Activated naive CD4-positive, alpha-beta T cell treated with anti-CD3 and anti-CD28 coated beads, Interleukin-2, amount 50 U/mL, for 72 hours (primary cell): ENCODE measurements around the gene DENND2A. TPM values are rescaled to one million over a fixed set of nuclear protein-coding genes. Genes with fewer than 3 reads are reported as not detected.
"Not testable (repeated sequence)": the region's sequence is repeated elsewhere in the genome, so short reads cannot be mapped to it uniquely, and the experiment has no call there.

ENCODE experiments used
- ATAC-seq, 2 donors: fragments of 150-1000 bp; cut with Tn5 transposase; 2 replicates each; pipeline ENCODE4 v1.10.0; 2021; ENCODE audit warnings: mild to moderate bottlenecking in 2 of 2, moderate library complexity in 2 of 2
- DNase-seq, 2 donors: peaks; one replicate each; pipeline ENCODE4 v3.0.0; 2021 to 2022; ENCODE audit warnings: low spot score in 2 of 2
- H3K27ac Mint-ChIP-seq, 2 donors: one replicate each; pipeline ENCODE4 v1.8.0; 2022; ENCODE audit warnings: mild to moderate bottlenecking in 2 of 2, mixed read lengths in 2 of 2
- H3K36me3 Mint-ChIP-seq, 2 donors: one replicate each; pipeline ENCODE4 v1.8.0; 2022; ENCODE audit warnings: mixed read lengths in 2 of 2
- H3K9me3 Mint-ChIP-seq, 2 donors: one replicate each; pipeline ENCODE4 v1.8.0; 2022; ENCODE audit warnings: mixed read lengths in 2 of 2
- total RNA-seq, 2 donors: library from RNA; stranded (reverse); gene quantifications; one replicate each; pipeline ENCODE4 v1.2.3, GENCODE V29; 2022

Gene DENND2A
- total RNA-seq, 2 donors from 2014 or later: not detected

GRCh38 chr7:140526787-140527664 lies 113.6 kb downstream of the DENND2A start:
- no peak overlapping the region for H3K27ac Mint-ChIP-seq
- ATAC-seq (no peak), DNase-seq (no peak)
- no peaks in the 10 kb centered on the region for H3K9me3 Mint-ChIP-seq
- H3K36me3 Mint-ChIP-seq: no peaks in the 10 kb centered on the region

GRCh38 chr7:140526214-140526613 lies 114.4 kb downstream of the DENND2A start:
- DNase-seq (no peak), ATAC-seq (no peak)
- no peak overlapping the region for H3K27ac Mint-ChIP-seq
- H3K9me3 Mint-ChIP-seq: no peaks in the 10 kb centered on the region
- H3K36me3 Mint-ChIP-seq: no peaks in the 10 kb centered on the region

- peak in 1 of 2 donors; percentile 13 for DNase-seq
- H3K9me3 Mint-ChIP-seq: no peaks in the 10 kb centered on the region
- ATAC-seq: peak; percentile 72 to 90
- H3K27ac Mint-ChIP-seq: no peak overlapping the region
- no peaks in the 10 kb centered on the region for H3K36me3 Mint-ChIP-seq
These were observed 114.9 kb downstream of the DENND2A start for GRCh38 chr7:140525743-140526142.

- Mint-ChIP-seq H3K9me3 (no peaks in the 10 kb centered on the region), H3K36me3 (no peaks in the 10 kb centered on the region), H3K27ac (peak overlapping the region in 1 of 2 donors; percentile 4)
- no peak for ATAC-seq
- no peak for DNase-seq
These were observed 119.2 kb downstream of the DENND2A start for GRCh38 chr7:140521421-140521820.

DNA sequence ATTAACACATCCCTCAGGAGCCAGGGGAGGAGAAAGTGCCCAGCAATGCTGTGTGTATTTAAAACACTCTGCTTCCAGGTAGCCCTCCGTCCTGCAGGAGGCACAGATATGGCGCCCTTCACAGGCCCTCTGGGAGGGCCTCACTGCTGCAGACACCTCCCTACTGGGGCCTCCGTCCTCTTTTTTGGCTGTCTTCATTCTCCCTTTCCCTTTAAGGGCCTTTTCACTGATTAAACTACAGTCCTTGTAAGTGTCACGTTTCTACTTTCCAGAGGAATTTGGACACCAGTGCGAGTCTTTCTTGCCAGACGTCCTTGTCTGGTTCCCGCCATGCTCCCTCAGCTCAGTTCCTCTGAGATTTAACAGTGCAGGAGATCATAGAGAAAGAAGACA lies 121.6 kb downstream of the DENND2A start:
- no peak overlapping the region for H3K27ac Mint-ChIP-seq
- no peaks in the 10 kb centered on the region for H3K9me3 Mint-ChIP-seq
- no peak for DNase-seq
- no peak for ATAC-seq
- no peaks in the 10 kb centered on the region for H3K36me3 Mint-ChIP-seq

GRCh38 chr7:140518370-140519006 lies 122.1 kb downstream of the DENND2A start:
- no peaks in the 10 kb centered on the region for H3K36me3 Mint-ChIP-seq
- ATAC-seq: no peak
- no peak overlapping the region for H3K27ac Mint-ChIP-seq
- DNase-seq: no peak
- no peaks in the 10 kb centered on the region for H3K9me3 Mint-ChIP-seq

GRCh38 chr7:140517546-140518369 lies 122.9 kb downstream of the DENND2A start:
- peak; percentile 89 to 92 for ATAC-seq
- Mint-ChIP-seq H3K36me3 (no peaks in the 10 kb centered on the region), H3K27ac (no peak overlapping the region), H3K9me3 (no peaks in the 10 kb centered on the region)
- peak; percentile 70 to 79 for DNase-seq

DNA sequence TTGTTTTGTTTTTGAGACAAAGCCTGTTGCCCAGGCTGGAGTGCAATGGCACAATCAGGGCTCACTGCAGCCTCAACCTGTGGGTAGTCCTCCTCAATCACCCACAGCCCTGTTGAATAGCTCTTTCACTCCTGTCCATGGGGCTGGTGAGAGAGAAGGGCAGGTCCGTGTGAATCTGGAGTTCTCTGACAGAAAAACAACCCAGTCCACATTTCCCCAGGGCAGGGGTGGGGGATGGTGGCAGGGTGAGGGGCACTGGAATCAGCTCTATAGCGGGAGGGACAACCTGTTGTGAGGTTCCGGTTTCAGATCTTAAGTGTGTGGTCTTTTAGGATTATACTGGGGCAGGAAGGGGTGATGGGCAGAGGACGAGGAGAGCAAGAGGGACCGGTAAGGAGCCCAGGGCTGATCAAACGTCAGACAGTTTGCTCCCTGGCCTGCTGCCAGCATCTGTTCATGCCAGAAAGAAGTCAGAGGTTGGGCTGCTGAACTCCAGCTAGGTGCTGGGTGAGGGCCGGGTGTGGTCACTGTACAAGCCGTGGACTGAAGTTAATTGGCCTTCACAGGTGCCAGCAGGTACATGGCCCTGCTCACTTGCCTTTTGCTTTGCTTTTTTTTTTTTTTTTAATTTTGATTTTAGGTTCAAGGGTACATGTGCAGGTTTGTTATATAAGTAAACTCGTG lies 128.2 kb downstream of the DENND2A start:
- Mint-ChIP-seq H3K9me3 (no peaks in the 10 kb centered on the region), H3K36me3 (no peaks in the 10 kb centered on the region), H3K27ac (peak overlapping the region in 1 of 2 donors; percentile 74)
- ATAC-seq (no peak), DNase-seq (no peak)

GRCh38 chr7:140509789-140510188 lies 130.8 kb downstream of the DENND2A start:
- Mint-ChIP-seq H3K9me3 (no peaks in the 10 kb centered on the region), H3K27ac (peak overlapping the region in 1 of 2 donors; percentile 50), H3K36me3 (no peaks in the 10 kb centered on the region)
- DNase-seq (no peak), ATAC-seq (no peak)

GRCh38 chr7:140507556-140507955 lies 133.1 kb downstream of the DENND2A start:
- not testable (repeated sequence) for ATAC-seq, DNase-seq

GRCh38 chr7:140506788-140507464 lies 133.7 kb downstream of the DENND2A start:
- no peak for ATAC-seq
- H3K36me3 Mint-ChIP-seq: no peaks in the 10 kb centered on the region
- DNase-seq: no peak
- H3K27ac Mint-ChIP-seq: no peak overlapping the region
- H3K9me3 Mint-ChIP-seq: no peaks in the 10 kb centered on the region

More at GRCh38 chr7:140507556-140507955, 133.1 kb downstream of the DENND2A start:
- H3K9me3 Mint-ChIP-seq, H3K36me3 Mint-ChIP-seq, H3K27ac Mint-ChIP-seq: not testable (repeated sequence)

DNA sequence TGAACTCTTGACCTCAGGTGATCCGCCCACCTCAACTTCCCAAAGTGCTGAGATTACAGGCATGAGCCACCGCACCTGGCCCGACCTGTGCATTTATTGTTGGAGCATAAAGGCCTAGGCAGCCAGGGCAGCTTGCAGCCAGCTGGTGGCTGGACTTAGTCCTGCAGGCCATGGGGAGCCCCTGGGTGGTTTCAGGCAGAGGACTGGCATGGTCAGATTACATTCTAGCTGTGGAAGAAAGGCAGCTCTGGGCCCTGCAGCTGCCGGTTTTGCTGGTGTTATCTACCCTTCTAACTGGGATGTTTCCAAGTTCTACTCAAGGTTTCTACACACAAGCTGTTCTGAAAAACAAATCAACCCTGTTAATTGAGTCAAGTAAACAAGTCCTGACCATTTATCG lies 138.6 kb downstream of the DENND2A start:
- Mint-ChIP-seq H3K27ac (no peak overlapping the region), H3K36me3 (no peaks in the 10 kb centered on the region), H3K9me3 (no peaks in the 10 kb centered on the region)
- DNase-seq: no peak
- no peak for ATAC-seq

- H3K9me3 Mint-ChIP-seq, ATAC-seq, DNase-seq, H3K36me3 Mint-ChIP-seq, H3K27ac Mint-ChIP-seq: not testable (repeated sequence)
These were observed 142.8 kb downstream of the DENND2A start for GRCh38 chr7:140497807-140498206.

GRCh38 chr7:140497241-140497769 lies 143.3 kb downstream of the DENND2A start:
- no peak for DNase-seq
- no peak for ATAC-seq
- H3K36me3 Mint-ChIP-seq: no peaks in the 10 kb centered on the region
- H3K27ac Mint-ChIP-seq: no peak overlapping the region
- H3K9me3 Mint-ChIP-seq: no peaks in the 10 kb centered on the region

GRCh38 chr7:140495514-140496097 lies 145.0 kb downstream of the DENND2A start:
- DNase-seq (no peak), ATAC-seq (no peak)
- Mint-ChIP-seq H3K36me3 (no peaks in the 10 kb centered on the region), H3K27ac (no peak overlapping the region), H3K9me3 (no peaks in the 10 kb centered on the region)
